Tracheal epithelial cell (primary cell): ENCODE measurements around the gene ZSCAN29. TPM values are rescaled to one million over a fixed set of nuclear protein-coding genes. Genes with fewer than 3 reads are reported as not detected.

Source experiments
- total RNA-seq: library from RNA; depleted of rRNA; stranded (reverse); fragments of >200 nt; gene quantifications from 2 replicates; pipeline ENCODE4 v1.2.1, GENCODE V29; 2014

The ZSCAN29 gene
- 33.3 and 38.2 TPM in 2 replicates for total RNA-seq

DNA sequence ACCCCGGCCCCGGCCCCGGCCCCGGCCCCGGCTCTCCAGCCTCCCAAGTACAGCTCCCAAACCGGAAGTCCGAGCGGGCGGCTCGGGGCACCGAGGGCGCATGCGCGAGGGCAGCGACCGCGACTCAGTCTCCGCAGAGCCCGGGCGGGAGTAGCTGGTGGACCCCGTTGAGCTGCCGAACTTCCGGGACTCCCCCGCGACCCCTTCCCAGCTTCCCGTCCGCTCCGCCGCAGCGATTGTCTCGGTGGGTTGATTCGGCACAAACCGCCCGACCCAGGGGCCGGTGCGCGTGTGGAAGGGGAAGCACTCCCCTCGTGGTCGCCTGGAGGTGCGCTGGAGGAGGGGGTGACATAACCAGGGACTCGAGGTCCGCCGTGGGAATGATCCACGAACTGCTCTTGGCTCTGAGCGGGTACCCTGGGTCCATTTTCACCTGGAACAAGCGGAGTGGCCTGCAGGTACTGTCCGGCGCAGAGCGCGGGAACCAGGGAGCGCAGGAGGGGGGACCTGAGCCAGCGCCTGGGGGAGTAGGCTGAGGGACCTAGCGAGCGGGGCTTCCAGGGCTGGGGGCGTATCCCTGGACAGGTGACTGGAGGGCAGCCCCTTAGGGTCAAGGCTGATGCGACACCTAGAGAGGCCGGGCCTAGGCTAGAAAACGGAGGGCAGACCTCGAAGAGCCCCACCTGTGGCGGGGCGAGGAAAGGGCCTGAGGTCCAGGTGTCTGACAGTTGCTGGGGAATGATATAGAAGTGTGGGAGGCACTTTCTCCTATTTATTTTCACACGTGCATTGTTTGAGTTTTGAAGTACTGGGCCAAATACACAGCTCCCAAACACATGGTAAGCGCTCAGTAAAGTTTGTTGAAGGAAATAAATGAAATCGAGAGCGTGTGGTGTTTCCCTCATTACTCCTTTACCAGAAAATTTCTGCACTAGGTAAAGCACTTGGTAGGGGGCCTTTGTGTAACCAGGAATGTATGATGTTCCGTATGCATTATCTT lies at the start of gene ZSCAN29, which contains the start of gene TUBGCP4:
ZSCAN29 (minus strand) TSS at position 69 of the 1,000 bp plus-strand sequence. CDS start 1,130 bp downstream, outside the sequence.
TUBGCP4 (plus strand) TSS at position 127 of the 1,000 bp plus-strand sequence; CDS start at position 381, 254 bp downstream.

DNA sequence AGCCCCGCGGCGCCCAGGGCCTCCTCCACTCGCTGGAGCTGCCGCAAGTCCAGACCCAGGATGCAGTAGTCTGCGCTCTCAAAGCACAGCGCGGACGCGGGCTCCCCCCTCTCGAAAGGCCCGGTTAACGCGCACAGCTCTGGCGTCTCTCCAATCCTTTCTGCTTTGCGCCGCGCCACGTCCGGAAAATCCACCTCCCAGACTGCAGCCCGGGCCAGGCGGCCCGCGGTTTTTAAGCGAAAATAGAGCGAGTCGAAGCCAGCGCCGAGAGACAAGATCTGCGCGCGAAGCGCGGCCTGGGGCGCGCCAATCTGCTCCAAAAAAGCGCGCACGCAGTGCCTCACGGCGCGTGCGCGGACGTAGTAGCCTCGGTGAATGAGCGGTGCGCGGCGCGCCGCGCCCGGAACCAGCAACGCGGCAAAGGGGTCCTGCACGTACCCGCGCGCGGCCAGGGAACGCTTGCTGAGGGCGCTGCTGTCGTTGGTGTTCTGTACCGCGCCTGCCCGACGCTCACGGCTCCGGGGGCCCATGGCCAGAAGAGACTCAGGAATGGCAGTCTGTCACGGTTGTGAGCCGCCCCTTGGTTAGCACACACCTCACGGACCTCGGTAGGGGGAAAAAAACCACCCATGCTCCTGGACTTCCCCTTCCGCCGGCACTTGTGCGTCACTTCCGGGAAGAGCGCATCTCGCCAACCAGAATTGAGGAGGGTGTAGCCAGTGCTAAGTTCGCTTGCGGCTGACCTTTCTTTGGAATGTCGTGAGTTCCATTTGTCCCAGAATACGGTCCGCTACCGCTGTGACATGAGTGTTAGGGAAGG lies 40.7 kb downstream of the ZSCAN29 start, which contains the start of gene LCMT2:
LCMT2 (minus strand) TSS at position 614 of the 820 bp plus-strand sequence; CDS start at position 530, 84 bp downstream.

Other genes starting within 250 kb of the ZSCAN29 start
- 21.0 and 37.7 TPM in 2 replicates for gene TMEM62, start 237.5 kb downstream of the ZSCAN29 start, total RNA-seq
- gene CCNDBP1, start 185.6 kb downstream of the ZSCAN29 start, total RNA-seq = 43.5 and 75.4 TPM in 2 replicates
- gene EPB42, start 150.0 kb downstream of the ZSCAN29 start, total RNA-seq = not detected in 2 replicates
- 0.21 and 0.48 TPM in 2 replicates for gene TGM5, start 104.1 kb downstream of the ZSCAN29 start, total RNA-seq
- not detected in 2 replicates for gene TGM7, start 68.8 kb downstream of the ZSCAN29 start, total RNA-seq
- gene LCMT2, start 40.5 kb downstream of the ZSCAN29 start, total RNA-seq = 3.9 and 7.0 TPM in 2 replicates
- 22.7 and 24.1 TPM in 2 replicates for gene TUBGCP4, start 58 bp upstream of the ZSCAN29 start, total RNA-seq
- gene TP53BP1, start 122.1 kb upstream of the ZSCAN29 start, total RNA-seq = 28.0 and 31.1 TPM in 2 replicates
- 0.21 and 0.24 TPM in 2 replicates for gene MAP1A, start 146.6 kb upstream of the ZSCAN29 start, total RNA-seq
- 29.4 and 67.8 TPM in 2 replicates for gene PPIP5K1, start 219.2 kb upstream of the ZSCAN29 start, total RNA-seq
- 10.4 and 11.8 TPM in 2 replicates for gene CKMT1B, start 223.0 kb upstream of the ZSCAN29 start, total RNA-seq
- 0.43 and 0.72 TPM in 2 replicates for gene STRC, start 247.8 kb upstream of the ZSCAN29 start, total RNA-seq